ENCODE measurements around the gene SARNP.

The SARNP gene

DNA sequence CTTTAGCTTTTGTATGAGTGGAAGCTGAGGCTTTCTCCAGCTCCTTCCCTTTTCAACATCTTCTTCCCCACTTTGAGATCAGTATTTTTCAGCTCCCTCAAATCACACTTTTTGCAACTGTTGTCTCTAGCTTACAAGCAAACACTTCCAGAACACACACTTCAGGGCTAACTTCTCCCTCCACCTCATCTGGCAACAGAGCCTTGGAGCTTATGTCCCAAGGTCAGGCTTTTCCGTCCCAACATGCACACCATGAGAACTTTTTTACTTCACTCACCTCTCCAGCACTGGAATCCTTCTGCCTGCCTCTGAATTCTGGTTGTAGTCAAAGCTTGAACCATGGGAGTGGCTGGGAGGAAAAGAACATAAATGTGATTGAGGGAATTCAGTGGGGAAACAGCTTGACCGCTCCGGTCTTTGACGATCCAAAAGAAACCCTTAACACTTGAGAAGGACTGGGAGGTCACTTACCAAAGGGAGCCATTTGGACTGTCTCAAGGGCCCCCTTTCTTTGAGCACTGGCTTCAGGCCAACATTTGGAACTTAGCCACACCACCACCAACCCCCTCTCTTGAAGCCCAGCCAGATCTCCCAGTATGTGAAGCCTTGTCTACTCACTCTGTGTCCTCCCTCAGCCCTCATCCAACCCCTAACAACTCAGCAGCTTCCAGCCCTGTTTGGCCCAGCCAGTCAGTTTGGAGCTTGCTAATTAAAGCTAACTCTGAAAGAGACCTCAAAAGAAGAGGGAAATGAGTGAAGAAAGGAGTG is 105.6 kb downstream of the SARNP start:
- FAIRE-seq (no peak), DNase-seq (ENCODE audit: low spot score) (no peak)

DNA sequence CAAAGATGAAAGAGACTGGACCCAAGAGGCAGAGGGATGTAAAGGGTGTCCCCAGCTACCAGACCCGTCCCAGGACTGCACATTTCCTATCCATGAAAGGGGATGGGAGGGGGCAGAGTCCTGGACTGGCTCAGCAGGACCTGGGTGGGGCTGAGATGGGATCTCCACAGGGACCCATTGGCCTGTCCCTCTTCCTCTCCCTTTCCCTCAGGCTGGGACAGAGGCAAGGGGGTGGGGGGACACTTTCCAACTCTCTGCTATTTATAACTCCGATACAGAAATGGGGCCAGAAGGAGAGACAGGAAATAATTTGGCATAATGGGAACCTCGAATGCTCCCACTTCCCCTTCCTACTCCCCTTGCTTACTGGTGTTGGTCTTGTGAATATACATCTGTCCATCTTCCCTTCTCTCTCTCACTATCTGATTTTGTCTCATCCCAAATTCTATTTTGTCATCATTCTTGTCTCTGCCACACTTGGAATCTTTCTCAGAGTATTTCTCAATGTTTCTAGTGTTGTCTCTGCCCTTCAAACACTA is 108.8 kb downstream of the SARNP start:
- FAIRE-seq (no peak), DNase-seq (ENCODE audit: low spot score) (no peak)

DNA sequence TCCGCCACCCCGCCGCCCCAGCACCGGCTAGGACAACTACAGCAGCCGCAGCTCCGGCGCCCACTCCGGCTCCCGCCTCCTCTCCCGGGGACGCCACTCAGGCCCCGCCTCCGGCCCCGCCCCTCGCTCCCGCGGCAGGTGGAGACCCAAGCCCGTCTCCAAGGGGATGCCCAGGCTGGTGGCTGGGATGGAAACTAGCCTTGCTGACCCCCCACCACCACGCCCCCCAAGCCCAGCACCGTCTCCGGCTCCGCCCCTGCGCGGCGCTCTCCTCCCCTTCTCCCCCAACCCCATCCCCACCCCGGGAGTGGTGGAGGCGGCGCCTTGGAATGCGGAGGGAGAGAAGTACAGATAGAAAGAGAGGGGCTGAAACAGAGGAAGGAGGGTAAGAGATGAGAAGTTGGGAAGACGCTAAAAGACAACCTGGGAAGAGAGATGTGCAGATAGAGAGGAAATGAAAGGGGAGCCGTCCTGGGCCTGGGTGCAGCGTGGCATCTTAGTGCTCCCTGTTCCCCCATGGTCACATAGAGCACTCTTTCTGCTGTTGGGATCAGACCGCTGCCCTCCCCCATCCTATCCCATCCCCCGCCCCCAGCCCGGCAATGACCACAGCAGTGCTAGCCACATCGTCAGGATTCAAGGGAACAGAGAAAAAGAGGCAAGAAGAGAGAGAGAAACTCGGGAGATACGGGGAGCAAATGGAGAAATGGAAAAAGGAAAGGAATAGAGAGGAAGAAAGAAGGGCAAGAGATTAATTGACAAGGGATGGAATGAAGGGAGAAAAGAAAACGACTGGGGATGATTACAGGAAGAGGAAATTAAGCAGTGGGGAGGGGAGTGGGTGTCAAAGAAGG is 109.5 kb downstream of the SARNP start, which contains the start of gene ITGA7:
Gene ITGA7 (minus strand): TSS at position 64 of the 854 bp plus-strand sequence. CDS start 222 bp downstream, outside the sequence.
- FAIRE-seq, result no peak

More for the DNA sequence above, 109.5 kb downstream of the SARNP start, which contains the start of gene ITGA7:
- no peak for DNase-seq (ENCODE audit: low spot score)

Data from RCC 7860 (cell line).